HG03520 (cell line): Measurements from ENCODE around the gene ZIM2.

ENCODE experiments used
- ATAC-seq: cut with Tn5 transposase; IDR thresholded peaks from one replicate; pipeline ENCODE4 v1.9.1; 2021; ENCODE audit warnings: mild to moderate bottlenecking, moderate library complexity; ENCODE audit not compliant: unreplicated experiment

The ZIM2 gene

GRCh38 chr19:56811480-56811879 lies 29.0 kb downstream of the ZIM2 start:
- no peak for ATAC-seq

GRCh38 chr19:56810260-56810659 lies 30.3 kb downstream of the ZIM2 start:
- ATAC-seq: no peak

GRCh38 chr19:56808717-56809392 lies 31.7 kb downstream of the ZIM2 start:
- no peak for ATAC-seq

- no peak for ATAC-seq
Observed at GRCh38 chr19:56806639-56807038, 33.9 kb downstream of the ZIM2 start.

GRCh38 chr19:56778351-56778750 lies 62.2 kb downstream of the ZIM2 start:
- ATAC-seq: no peak

- ATAC-seq: no peak
Observed at GRCh38 chr19:56769650-56770049, 70.9 kb downstream of the ZIM2 start.

- no peak for ATAC-seq
Observed at GRCh38 chr19:56765137-56765536, 75.4 kb downstream of the ZIM2 start.

GRCh38 chr19:56764196-56764695 lies 76.3 kb downstream of the ZIM2 start:
- no peak for ATAC-seq

GRCh38 chr19:56760842-56761241 lies 79.7 kb downstream of the ZIM2 start:
- ATAC-seq: no peak

GRCh38 chr19:56759531-56759930 lies 81.0 kb downstream of the ZIM2 start:
- ATAC-seq: no peak

- ATAC-seq: no peak
Observed at GRCh38 chr19:56751078-56751489, 89.4 kb downstream of the ZIM2 start.

GRCh38 chr19:56750658-56751057 lies 89.9 kb downstream of the ZIM2 start:
- ATAC-seq: no peak

- ATAC-seq: no peak
Observed at GRCh38 chr19:56748378-56748777, 92.1 kb downstream of the ZIM2 start.

GRCh38 chr19:56746367-56746766 lies 94.2 kb downstream of the ZIM2 start:
- ATAC-seq: no peak

GRCh38 chr19:56740501-56740900 lies 100.0 kb downstream of the ZIM2 start:
- ATAC-seq: no peak

GRCh38 chr19:56736571-56736970 lies 104.0 kb downstream of the ZIM2 start:
- ATAC-seq: no peak

GRCh38 chr19:56732976-56733375 lies 107.5 kb downstream of the ZIM2 start:
- ATAC-seq: no peak

- ATAC-seq: no peak
Observed at GRCh38 chr19:56727677-56728076, 112.8 kb downstream of the ZIM2 start.

- ATAC-seq: no peak
Observed at GRCh38 chr19:56725829-56726424, 114.6 kb downstream of the ZIM2 start.
